Rectal smooth muscle tissue (tissue), 1 donor: ENCODE data around the gene HBP1.

ENCODE experiments used
- H3K27ac ChIP-seq: one replicate; pipeline ENCODE4 v1.7.0; 2013; ENCODE audit warnings: low read depth, low read length, inconsistent platforms
- H3K27me3 ChIP-seq: one replicate; pipeline ENCODE4 v1.7.0; 2013; ENCODE audit warnings: low read length; ENCODE audit not compliant: control insufficient read depth, insufficient read depth
- H3K36me3 ChIP-seq: one replicate; pipeline ENCODE4 v1.7.0; 2013; ENCODE audit warnings: low read length; ENCODE audit not compliant: control insufficient read depth, insufficient read depth
- H3K4me1 ChIP-seq: one replicate; pipeline ENCODE4 v1.7.0; 2013; ENCODE audit warnings: low read length; ENCODE audit not compliant: control insufficient read depth, insufficient read depth
- H3K4me3 ChIP-seq: one replicate; pipeline ENCODE4 v1.7.0; 2013; ENCODE audit warnings: low read length
- H3K9ac ChIP-seq: one replicate; pipeline ENCODE4 v1.7.0; 2013; ENCODE audit warnings: low read length

HBP1 gene

DNA sequence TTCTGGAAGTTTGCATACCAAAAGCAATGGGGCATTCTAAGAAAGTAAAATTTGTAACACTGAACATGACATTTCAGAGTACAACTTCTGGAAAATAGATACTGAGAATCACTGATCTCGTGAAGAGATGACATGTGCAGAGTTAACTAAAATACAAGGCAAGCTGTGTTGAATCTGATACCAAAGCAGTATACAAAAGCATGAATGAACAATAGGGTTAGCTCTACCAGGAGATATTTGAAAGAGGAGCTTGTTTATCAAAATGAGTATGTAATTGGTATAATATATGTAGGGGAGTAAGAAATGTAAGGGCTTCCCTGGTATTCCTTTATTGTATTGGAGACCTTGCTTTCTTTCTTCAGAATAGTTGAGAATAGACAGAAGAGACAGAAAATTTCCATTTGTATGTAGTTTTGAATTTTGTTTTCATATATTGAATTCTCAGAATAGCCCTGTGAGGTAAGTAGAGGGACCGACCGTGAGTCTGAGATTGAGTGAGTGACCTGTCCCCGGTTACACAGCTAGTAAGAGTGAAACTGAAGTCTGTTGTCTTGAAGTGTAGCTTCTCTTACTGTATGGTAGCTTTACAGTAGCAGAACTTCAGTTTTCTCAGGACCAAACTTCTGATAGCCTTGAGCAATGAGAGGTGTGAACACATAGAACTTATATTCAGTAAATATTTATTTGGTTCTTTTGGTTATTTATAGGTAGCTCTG, 5.0 kb downstream of the HBP1 start:
- Histone ChIP-seq H3K9ac (no peak overlapping the region), H3K27me3 (no peaks in the 10 kb centered on the region), H3K27ac (no peak overlapping the region), H3K4me1 (peaks cover 6% of the 10 kb centered on the region), H3K4me3 (no peak overlapping the region), H3K36me3 (no peaks in the 10 kb centered on the region)

DNA sequence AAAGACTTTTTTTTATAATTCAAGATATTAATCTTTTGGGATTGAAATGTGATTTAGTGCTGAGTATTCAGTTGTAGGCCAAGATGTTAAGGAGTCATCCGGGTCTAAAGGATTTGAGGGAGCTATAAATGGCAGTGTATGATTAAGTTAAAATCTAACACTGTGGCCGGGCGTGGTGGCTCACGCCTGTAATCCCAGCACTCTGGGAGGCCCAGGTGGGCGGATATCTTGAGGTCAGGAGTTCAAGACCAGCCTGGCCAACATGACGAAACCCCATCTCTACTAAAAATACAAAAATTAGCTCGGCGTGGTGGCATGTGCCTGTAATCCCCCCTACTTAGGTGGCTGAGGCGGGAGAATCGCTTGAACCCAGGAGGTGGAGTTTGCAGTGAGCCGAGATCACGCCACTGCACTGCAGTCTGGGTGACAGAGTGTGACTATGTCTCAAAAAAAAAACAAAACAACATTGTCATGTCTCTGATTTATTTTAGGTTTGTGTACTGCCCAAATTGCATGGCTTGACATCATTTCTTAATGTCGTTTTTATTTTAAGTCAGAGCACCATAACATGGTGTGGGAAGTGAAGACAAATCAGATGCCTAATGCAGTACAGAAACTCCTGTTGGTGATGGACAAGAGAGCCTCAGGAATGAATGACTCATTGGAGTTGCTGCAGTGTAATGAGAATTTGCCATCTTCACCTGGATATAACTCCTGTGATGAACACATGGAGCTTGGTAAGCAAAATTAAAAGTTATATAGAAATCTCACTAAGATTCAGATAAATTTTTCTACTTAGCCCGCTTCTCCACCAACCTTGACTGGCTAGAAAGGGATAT, 10.7 kb downstream of the HBP1 start:
- Histone ChIP-seq H3K4me3 (no peak overlapping the region), H3K27ac (no peak overlapping the region), H3K27me3 (no peaks in the 10 kb centered on the region), H3K9ac (no peak overlapping the region), H3K4me1 (peaks cover under 1% of the 10 kb centered on the region), H3K36me3 (no peaks in the 10 kb centered on the region)

DNA sequence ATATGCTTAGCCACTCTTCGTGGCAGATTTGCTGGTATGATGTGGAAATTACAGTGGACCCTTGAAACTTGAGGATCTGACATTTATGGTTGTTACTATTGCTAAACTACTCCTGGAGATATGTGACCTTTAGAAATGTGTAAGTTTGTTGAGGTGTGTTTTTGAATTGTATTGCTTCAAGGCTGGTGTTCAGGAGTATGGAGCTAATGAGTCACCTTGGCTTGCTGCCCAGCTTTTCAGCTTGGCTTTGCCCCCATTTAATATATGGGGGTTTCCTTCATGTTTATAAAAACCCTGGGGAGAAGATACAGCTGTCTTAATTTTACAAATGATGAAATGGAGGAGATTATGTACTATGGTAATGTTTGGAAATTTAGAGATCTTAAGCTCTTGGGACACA, 11.6 kb downstream of the HBP1 start:
- Histone ChIP-seq H3K9ac (no peak overlapping the region), H3K36me3 (peaks cover 3% of the 10 kb centered on the region), H3K4me3 (no peak overlapping the region), H3K4me1 (no peaks in the 10 kb centered on the region), H3K27me3 (no peaks in the 10 kb centered on the region), H3K27ac (no peak overlapping the region)

DNA sequence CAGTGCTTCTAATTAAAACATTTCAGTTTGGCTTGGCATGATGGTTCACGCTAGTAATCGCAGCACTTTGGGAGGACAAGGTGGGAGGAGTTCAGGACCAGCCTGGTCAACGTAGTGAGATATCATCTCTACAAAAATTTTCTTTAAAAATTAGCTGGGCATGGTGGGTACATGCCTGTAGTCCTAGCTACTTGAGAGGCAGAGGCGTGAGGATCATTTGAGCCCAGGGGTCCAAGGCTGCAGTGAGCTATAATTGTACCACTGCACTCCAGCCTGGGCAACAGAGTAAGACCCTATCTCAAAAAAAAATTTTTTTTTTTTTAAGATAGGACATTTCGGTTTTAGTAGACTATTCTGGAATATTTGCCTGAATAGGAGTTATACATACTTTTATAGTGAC, 12.4 kb downstream of the HBP1 start:
- Histone ChIP-seq H3K9ac (no peak overlapping the region), H3K4me1 (no peaks in the 10 kb centered on the region), H3K36me3 (peaks cover 7% of the 10 kb centered on the region), H3K27ac (no peak overlapping the region), H3K27me3 (no peaks in the 10 kb centered on the region), H3K4me3 (no peak overlapping the region)

DNA sequence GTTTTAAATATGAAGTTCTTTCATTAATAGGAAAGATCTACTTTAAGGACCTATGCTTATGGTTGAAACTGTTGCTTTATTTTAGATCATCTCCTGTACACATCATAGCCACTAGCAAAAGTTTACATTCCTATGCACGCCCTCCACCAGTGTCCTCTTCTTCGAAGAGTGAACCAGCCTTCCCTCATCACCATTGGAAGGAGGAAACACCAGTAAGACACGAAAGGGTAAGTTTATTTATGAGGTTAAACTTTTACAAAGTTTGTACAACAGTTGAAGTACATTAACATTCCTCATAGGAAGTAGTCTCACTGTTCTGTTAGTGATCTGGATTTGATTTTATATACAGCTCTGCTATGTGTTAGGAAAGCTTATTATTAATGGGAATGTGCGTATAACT, 16.9 kb downstream of the HBP1 start:
- no peak overlapping the region for H3K4me3 ChIP-seq
- H3K27ac ChIP-seq: no peak overlapping the region
- no peaks in the 10 kb centered on the region for H3K4me1 ChIP-seq
- H3K36me3 ChIP-seq: peaks cover 22% of the 10 kb centered on the region
- H3K27me3 ChIP-seq: no peaks in the 10 kb centered on the region
- H3K9ac ChIP-seq: no peak overlapping the region

DNA sequence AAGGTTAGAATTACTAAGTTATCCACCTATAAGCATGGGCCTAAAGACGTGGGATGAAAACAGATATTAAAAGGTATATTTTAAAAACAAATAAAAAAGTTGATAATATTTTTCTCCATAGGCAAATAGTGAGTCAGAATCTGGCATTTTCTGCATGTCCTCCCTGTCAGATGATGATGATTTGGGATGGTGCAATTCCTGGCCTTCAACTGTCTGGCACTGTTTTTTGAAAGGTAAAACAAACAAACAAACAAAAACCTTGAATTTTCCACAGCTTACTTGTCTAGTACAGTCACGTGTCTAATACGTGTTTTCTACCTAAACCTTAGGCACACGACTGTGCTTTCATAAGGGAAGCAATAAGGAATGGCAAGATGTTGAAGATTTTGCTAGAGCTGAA, 17.4 kb downstream of the HBP1 start:
- Histone ChIP-seq H3K27me3 (no peaks in the 10 kb centered on the region), H3K27ac (no peak overlapping the region), H3K9ac (no peak overlapping the region), H3K4me3 (no peak overlapping the region), H3K4me1 (no peaks in the 10 kb centered on the region), H3K36me3 (peaks cover 22% of the 10 kb centered on the region)

DNA sequence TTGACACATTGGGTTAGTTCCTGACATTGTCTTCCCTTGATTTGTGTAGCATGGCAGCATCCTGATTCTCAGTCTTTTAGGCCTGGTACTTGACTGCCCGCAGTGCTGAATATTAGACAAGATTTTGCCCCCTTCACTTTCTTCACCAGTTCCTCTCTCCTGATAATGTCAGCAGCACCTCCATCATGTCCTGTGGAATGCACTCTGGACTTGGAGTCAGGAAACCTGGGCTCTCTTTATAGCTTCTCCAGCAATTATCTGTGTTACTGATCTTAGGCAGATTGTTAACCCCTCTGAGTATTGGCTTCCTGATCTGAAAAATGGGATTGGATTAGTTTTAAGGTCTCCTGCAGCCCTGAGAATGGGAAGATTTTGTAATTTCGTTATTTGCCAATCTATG, 19.0 kb downstream of the HBP1 start:
- peaks cover 25% of the 10 kb centered on the region for H3K36me3 ChIP-seq
- H3K27ac ChIP-seq: no peak overlapping the region
- H3K4me3 ChIP-seq: no peak overlapping the region
- no peak overlapping the region for H3K9ac ChIP-seq
- no peaks in the 10 kb centered on the region for H3K27me3 ChIP-seq
- H3K4me1 ChIP-seq: no peaks in the 10 kb centered on the region

DNA sequence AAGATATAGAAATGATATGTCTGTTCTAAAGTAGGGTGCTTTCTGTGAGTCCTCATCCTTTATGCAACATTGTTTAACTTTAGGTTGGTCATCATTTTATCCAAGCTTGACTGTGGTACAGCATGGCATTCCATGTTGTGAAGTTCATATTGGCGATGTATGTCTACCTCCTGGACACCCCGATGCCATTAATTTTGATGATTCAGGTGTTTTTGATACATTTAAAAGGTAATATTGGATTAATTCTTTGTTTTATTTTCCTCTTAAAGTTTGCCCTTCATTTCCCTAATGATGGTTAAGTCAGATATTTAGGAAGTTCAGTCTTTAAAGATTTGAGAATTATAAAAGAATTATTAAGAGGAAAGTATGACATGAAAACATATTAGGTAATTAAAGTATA, 21.3 kb downstream of the HBP1 start:
- Histone ChIP-seq H3K27ac (no peak overlapping the region), H3K9ac (no peak overlapping the region), H3K36me3 (peaks cover 22% of the 10 kb centered on the region), H3K27me3 (no peaks in the 10 kb centered on the region), H3K4me3 (no peak overlapping the region), H3K4me1 (no peaks in the 10 kb centered on the region)

DNA sequence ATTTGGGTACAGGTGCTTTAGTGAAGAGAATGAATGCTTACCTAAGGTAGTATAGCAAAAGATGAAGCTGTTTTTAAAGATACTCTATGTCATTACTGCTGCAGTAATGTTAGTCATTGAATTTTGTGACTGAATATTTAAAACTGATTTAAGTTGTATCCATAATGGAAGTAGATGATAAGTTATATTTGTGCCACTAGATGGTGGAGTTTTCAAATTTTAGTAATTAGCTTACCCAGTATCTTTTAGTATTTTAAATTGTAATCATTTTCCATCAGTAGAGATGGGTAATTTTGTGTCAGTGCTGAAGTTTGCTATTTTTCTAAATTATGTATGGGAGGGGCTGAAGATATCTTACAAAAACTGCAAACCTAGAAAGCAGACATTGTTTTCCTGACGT, 25.2 kb downstream of the HBP1 start:
- Histone ChIP-seq H3K9ac (no peak overlapping the region), H3K4me3 (no peak overlapping the region), H3K27me3 (no peaks in the 10 kb centered on the region), H3K4me1 (no peaks in the 10 kb centered on the region), H3K27ac (no peak overlapping the region), H3K36me3 (peaks cover 19% of the 10 kb centered on the region)

DNA sequence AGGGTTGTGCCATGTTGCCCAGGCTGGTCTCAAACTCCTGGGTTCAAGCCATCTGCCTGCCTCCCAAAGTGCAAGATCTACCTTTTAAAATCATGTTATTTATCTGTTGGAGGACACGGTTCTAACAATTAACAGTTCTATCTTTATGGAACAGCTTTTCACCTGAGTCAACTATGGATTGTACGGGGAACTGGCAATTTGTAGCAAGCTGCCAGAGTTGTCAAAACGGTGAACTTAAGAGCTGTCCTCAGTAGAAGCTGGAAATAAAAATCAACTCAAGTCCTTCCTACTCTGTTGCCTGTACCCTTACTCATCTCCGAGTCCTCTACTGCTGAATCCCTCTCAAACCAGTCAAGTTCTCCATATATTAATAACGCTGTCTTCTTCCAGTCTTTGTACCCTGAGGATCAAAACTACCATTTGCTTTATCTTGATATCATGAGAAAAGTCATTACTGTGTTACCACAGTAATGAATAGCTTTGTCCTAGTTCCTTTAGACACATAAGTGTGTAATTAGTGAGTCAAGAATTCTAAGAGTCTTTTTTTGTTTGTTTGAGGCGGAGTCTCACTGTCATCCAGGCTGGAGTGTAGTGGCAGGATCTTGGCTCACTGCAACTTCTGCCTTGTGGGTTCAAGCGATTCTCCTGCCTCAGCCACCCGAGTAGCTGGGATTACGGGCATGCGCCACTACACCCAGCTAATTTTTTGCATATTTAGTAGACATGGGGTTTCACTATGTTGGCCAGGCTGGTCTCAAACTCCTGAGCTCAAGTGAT, 28.2 kb downstream of the HBP1 start:
- Histone ChIP-seq H3K4me3 (no peak overlapping the region), H3K9ac (no peak overlapping the region), H3K27me3 (no peaks in the 10 kb centered on the region), H3K4me1 (no peaks in the 10 kb centered on the region), H3K27ac (no peak overlapping the region), H3K36me3 (peaks cover 28% of the 10 kb centered on the region)

DNA sequence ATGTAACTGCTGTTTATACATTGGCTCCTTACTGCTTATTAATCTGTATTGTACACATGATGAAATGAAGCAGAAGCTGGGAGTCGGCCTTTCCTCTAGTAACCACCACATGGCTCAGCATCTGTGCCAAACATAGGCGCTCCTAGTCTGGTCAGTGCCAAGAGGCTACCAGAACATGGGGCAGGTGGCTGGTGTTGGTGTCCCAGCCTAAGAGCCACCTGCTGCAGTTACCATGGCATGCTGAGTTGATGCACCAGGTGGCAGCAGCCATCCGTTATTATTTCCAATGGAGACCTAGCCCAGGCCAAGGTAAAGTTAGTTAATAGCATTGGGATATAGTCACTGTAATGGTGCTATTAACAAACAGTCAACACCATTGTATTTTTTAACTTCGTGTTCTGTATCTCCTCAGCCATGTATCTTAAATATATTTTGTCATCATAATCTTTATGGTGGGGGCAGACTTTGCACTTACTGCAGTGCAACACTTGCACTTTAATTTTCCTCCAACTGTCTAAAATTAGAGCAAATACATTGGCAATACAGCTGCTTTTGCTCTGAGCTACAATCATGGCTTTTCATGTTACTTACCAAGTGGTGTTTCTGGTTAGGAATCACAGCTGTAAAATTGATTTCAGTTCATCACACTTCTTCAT, 33.1 kb downstream of the HBP1 start:
- no peaks in the 10 kb centered on the region for H3K27me3 ChIP-seq
- no peaks in the 10 kb centered on the region for H3K4me1 ChIP-seq
- H3K4me3 ChIP-seq: no peak overlapping the region
- peaks cover 25% of the 10 kb centered on the region for H3K36me3 ChIP-seq
- H3K9ac ChIP-seq: no peak overlapping the region
- no peak overlapping the region for H3K27ac ChIP-seq

DNA sequence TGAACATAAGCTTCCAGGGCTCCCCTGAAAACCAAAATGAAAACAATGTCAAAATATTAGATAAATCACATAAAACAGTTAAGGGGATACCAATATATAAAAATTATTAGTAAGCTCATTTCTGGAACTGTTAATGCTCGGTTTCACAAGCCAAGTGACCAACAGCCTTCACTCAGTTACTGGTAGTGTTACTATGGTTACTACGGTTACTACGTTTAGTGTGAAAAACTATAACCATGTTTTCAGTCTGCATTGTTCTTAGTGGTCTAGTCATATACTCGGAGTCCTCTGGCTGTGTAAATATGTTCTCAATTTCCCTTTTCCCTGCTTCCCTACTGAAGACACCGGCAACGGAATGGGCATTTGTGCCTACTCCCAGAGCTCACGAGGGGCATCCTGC, 34.8 kb downstream of the HBP1 start:
- Histone ChIP-seq H3K4me1 (peaks cover 3% of the 10 kb centered on the region), H3K9ac (no peak overlapping the region), H3K4me3 (no peak overlapping the region), H3K27me3 (no peaks in the 10 kb centered on the region), H3K27ac (no peak overlapping the region), H3K36me3 (peaks cover 21% of the 10 kb centered on the region)
